Cardiac fibroblast (primary cell): ENCODE measurements around the gene SIK1.
"Not testable (repeated sequence)": the region's sequence is repeated elsewhere in the genome, so short reads cannot be mapped to it uniquely, and the experiment has no call there.

Experiments
- DNase-seq, 2 donors: peaks; one replicate each; pipeline versions ENCODE4 v3.0.0 to v3.0.0-alpha.2; 2010; ENCODE audit warnings: low read depth in 2 of 2
- H3K4me3 ChIP-seq, 2 donors: replicated peaks in 1 of 2; 1 replicate in 1 of 2; 2 replicates in 1 of 2; pipeline ENCODE4 v1.5.1; 2011; ENCODE audit warnings: low read depth in 2 of 2, low read length in 2 of 2, mild to moderate bottlenecking in 2 of 2, moderate library complexity in 1 of 2

Gene SIK1

DNA sequence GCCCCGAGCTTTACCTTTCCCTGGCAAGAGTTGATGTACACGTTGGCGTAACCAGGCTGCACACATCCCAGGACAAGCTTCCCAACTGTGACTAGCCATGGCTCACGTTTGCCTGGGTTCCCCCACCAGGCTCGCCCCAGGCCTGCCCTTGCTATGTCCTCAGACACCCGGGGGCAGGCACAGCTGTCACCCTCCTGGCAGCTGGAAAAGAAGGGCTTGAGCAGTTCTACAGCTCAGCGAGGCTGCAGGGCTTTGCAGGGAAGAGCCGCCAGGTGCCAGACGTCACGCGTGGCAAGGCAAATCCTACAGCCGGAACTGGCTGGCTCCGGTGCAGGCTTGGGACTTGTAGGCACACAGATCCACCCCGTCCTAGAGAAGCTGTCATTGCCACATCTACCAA lies 22.5 kb downstream of the SIK1 start:
- not testable (repeated sequence) for DNase-seq, H3K4me3 ChIP-seq

DNA sequence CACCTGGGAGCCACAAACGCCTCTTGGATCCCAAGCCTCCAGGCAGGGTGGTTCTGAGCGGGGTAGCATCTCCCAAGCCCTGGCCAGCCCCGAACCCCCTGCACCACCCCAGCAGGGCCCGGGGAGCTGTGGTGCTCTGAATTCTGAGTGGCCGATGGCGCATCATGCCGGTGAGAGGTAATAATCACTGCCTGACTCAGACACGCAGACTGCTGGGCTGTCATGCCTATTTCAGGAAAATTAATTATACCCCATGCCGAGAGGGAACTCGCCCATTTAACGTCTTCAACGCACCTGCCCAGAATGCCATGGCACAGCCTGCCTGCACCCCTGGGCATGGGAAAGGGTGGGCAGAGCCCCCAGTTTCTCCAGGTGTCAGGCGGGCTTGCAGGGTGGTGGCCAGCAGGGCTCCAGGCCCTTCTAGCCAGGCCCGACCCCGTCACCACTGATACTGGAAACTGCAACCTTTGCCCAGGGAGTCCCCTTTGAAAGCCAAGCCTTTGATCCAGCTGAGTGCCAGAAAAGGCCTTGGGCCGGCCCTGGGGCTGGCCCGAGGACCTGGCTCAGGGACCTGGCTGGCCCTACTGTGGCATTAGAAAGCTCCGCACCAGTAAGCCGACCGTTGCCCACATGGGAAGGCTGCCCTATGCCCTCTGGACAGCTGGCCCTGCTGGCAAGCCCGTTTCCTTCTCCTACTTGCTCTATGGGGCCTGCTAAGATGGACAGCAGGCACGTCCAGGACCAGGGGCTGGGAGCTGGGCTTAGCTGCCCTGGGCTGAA lies 23.1 kb downstream of the SIK1 start:
- DNase-seq, H3K4me3 ChIP-seq: not testable (repeated sequence)

DNA sequence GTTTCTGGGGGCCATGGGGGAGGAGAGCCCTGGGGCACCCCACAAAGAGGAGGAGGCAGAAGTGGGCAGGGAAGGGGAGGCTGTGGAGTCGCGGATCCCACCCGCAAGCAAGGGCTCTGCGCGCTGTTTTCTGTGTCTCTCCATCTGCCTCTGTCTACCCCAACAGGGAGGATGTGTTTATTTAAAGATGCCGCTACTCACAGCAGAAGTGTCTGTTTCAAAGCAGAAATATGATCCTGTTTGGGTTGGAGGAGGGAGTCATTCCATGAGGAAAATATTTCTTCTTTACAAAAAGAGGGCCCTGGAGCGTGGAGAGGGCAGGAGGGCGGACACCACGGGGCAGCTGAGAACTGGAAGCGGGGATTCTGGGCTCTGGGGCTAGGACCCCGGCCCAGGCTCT lies 25.8 kb downstream of the SIK1 start:
- DNase-seq, H3K4me3 ChIP-seq: not testable (repeated sequence)

GRCh38 chr21:43399595-43400015 lies 27.3 kb downstream of the SIK1 start:
- not testable (repeated sequence) for DNase-seq, H3K4me3 ChIP-seq

GRCh38 chr21:43399136-43399535 lies 27.8 kb downstream of the SIK1 start:
- not testable (repeated sequence) for H3K4me3 ChIP-seq, DNase-seq

DNA sequence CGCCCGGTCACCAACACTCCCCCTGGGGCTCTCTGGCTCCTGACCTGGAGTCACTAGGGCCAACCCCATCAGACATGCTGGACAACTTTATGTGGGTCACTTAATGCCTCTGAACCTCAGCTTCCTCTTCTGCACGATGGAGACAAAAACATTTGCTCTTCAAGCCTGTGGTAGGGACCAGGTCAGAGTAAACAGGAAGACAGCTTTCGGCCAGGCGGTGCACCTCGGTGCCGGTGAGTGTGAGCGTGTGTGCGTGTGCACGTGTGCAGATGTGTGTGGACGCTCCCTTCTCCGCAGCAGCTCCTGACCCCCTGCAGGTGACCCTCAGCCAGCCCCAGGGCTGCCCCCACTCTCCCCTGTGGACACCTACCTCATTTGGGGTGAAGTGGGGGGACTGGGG lies 28.4 kb downstream of the SIK1 start:
- DNase-seq, H3K4me3 ChIP-seq: not testable (repeated sequence)

- not testable (repeated sequence) for DNase-seq, H3K4me3 ChIP-seq
These were observed 28.9 kb downstream of the SIK1 start for GRCh38 chr21:43398000-43398399.

- DNase-seq, H3K4me3 ChIP-seq: not testable (repeated sequence)
These were observed 29.5 kb downstream of the SIK1 start for GRCh38 chr21:43397439-43397808.

DNA sequence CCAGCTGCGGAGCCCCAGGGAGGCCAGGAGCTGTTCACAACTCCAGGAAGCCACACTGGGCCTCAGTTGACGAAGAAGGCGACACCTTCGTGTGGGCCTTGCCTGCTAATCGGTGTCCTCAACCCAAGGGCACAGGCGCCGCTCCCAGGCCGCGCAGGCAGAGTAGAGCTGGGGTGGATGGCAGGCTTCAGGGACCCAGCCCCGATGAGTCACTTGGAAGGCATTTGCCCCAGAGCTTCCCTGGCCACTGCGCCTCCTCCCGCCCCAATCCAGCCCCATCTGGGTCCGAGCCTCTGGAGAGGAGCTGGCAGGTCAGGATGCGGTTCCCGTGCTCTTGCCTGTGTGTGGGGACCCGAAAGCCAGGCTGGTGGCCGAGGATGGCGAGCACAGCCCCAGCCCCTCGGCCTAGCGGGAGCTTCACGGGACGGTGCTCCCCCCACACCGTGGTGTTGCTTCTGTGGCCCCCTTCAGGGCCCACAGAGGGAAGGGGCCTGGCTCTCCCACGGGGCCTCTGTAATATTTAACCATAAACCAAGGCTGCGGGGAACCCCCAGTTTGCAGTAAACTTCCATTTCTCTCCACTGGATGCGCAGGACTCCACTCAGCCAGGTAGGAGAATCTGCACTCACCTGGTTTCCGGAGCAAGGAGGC lies 30.0 kb downstream of the SIK1 start:
- DNase-seq: not testable (repeated sequence)

DNA sequence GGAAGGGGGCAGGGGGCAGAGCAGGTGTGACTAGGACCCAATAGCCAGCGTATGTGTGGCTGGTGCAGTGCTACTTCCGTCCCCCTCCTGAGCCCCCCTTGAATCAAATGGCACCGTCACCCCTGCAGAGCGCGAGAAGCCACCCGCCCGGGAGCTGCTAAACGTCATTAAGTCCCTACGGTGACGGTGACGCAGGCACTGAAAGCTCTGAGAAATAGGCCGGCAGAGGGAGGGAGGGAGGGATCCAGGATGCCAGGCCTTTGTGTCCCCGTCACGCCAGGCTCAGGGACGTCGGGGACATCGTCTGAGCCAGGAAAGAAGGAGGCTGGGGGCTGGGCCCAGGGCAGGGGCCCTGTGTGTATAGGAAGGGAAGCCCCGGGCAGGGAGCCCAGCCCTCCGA lies 43.6 kb downstream of the SIK1 start:
- not testable (repeated sequence) for H3K4me3 ChIP-seq, DNase-seq

More for the DNA sequence above, 30.0 kb downstream of the SIK1 start:
- not testable (repeated sequence) for H3K4me3 ChIP-seq

DNA sequence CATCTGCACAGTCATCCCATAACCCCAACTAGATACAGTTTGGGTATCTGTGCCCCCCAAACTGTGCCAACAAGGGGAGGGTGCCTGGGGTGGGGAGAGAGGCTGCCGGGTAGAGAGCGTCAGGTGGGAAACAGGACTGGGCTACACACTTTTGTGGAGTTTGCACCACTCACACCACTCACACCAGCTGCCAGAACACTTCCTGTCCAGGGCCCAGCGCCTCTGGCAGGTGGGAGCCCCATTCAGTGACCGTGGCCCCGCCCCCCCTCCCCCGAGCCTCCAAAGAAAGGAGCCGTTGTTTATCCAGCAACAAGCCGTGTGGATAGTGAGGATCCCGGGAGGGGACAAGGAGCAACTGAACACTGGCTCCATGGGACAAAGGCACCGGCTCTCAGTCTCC lies 44.0 kb downstream of the SIK1 start:
- not testable (repeated sequence) for DNase-seq

DNA sequence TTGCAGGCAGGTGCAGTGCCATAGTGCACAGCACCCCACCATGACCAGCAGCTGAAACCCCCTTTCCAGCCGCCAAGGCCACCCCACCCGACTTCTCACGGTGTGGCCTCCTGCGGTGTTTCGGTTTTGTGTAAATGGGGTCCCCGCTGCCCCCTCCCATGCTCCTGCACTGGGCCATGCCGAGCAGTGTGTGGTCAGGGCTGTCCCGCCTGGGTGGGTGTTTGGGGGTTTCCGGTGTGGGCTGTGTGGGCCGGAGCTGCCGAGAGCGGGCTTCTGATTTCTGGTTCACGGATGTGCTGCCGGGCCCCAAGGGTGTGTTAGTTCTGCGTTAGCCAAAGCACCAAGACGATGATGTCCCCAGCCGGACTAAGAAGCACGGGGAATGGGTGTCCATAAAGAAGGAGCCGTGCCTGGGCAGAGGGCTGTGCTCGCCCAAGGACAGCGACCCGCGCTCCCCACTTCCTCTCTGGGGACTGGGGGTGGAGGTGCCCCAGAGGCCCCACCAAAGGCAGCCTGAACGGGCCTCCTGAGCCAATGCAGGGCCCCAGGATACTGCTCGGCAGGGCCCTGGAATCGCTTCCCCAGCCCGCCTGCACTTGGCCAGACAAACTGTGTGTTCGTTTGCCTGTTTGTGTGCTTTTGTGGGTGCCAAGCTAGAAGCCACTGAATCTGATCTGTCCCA lies 45.9 kb downstream of the SIK1 start:
- not testable (repeated sequence) for H3K4me3 ChIP-seq, DNase-seq

More for the DNA sequence above, 44.0 kb downstream of the SIK1 start:
- not testable (repeated sequence) for H3K4me3 ChIP-seq

- not testable (repeated sequence) for DNase-seq
These were observed 46.6 kb downstream of the SIK1 start for GRCh38 chr21:43380337-43380736.

GRCh38 chr21:43379626-43380122 lies 47.3 kb downstream of the SIK1 start:
- DNase-seq, H3K4me3 ChIP-seq: not testable (repeated sequence)

More at GRCh38 chr21:43380337-43380736, 46.6 kb downstream of the SIK1 start:
- H3K4me3 ChIP-seq: not testable (repeated sequence)
